Mesodermal cell (in vitro differentiated cells): ENCODE results near the gene OVOL2.

Source experiments
- H3K27ac ChIP-seq: 2 replicates; pipeline ENCODE4 v1.7.0; 2013; ENCODE audit warnings: mild to moderate bottlenecking, low read depth, low read length, moderate library complexity; ENCODE audit not compliant: severe bottlenecking
- H3K36me3 ChIP-seq: 2 replicates; pipeline ENCODE4 v1.7.1; 2013; ENCODE audit warnings: mild to moderate bottlenecking, low read length, moderate library complexity; ENCODE audit not compliant: control insufficient read depth, insufficient read depth
- H3K4me1 ChIP-seq: one replicate; pipeline ENCODE4 v1.7.1; 2013; ENCODE audit warnings: mild to moderate bottlenecking, low read length; ENCODE audit not compliant: insufficient read depth, control insufficient read depth, poor library complexity, severe bottlenecking
- H3K4me3 ChIP-seq: 2 replicates; pipeline ENCODE4 v1.7.0; 2013; ENCODE audit warnings: low read length, control low read depth, mild to moderate bottlenecking; ENCODE audit not compliant: insufficient read depth, poor library complexity, severe bottlenecking; ENCODE audit errors: extremely low read depth
- H3K9me3 ChIP-seq: 2 replicates; pipeline ENCODE4 v1.7.1; 2013; ENCODE audit warnings: mild to moderate bottlenecking, low read length, moderate library complexity; ENCODE audit not compliant: control insufficient read depth
- WGBS, 2 experiments: methylation state at CpG; one replicate each; pipeline ENCODE4 v1.1.5; 2013; ENCODE audit warnings: missing lambda C conversion rate in 2 of 2; ENCODE audit not compliant: insufficient coverage in 2 of 2; 5-methylcytosine and 5-hydroxymethylcytosine counted together

OVOL2 gene

DNA sequence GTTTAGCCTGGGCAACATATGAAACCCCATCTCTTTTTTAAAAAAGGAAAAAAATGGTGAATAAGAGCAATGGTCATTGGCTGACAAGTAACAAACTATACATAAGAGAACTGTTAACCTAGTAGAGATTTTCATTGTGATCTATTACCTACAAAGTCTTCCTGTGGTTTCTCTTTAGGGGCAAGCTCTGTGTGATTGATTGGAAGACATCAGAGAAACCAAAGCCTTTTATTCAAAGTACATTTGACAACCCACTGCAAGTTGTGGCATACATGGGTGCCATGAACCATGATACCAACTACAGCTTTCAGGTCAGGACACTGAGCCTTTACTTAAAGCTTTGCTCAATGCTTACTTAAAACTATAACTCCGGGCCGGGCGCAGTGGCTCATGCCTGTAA is 69.7 kb downstream of the OVOL2 start:
- Histone ChIP-seq H3K36me3 (peaks cover 64% of the 10 kb centered on the region), H3K27ac (no peak overlapping the region), H3K9me3 (no peaks in the 10 kb centered on the region), H3K4me1 (no peaks in the 10 kb centered on the region), H3K4me3 (no peak overlapping the region)
- WGBS, 2 experiments: 72 to 96% methylated on average over 3 of the region's 3 CpGs

DNA sequence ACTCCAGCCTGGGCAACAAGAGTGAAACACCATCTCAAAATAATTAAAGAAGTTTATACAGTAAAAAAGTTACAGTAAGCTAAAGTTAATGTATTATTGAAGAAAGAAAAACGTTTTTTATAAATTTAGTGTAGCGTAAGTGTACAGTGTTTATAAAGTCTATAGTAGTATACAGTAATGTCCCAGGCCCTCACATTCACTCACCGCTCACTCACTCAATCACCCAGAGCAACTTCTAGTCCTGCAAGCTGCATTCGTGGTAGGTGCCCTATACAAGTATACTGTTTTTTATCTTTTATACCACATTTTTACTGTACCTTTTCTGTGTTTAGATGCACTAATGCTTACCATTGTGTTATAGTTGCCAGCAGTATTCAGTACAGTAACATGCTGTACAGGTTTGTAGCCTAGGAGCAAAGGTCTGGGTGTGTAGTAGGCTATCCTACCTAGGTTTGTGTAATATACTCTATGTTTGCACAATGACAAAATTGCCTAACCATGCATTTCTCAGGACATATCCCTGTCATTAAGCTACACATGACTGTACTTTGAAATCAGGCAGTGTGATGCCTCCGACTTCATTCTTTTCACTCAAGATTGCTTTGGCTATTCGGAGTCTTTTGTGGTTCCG is 72.2 kb downstream of the OVOL2 start:
- Histone ChIP-seq H3K4me1 (no peaks in the 10 kb centered on the region), H3K36me3 (peaks cover 57% of the 10 kb centered on the region), H3K4me3 (no peak overlapping the region), H3K9me3 (no peaks in the 10 kb centered on the region), H3K27ac (no peak overlapping the region)
- 90 to 100% methylated on average over 2 to 3 of the region's 7 CpGs for WGBS, 2 experiments

DNA sequence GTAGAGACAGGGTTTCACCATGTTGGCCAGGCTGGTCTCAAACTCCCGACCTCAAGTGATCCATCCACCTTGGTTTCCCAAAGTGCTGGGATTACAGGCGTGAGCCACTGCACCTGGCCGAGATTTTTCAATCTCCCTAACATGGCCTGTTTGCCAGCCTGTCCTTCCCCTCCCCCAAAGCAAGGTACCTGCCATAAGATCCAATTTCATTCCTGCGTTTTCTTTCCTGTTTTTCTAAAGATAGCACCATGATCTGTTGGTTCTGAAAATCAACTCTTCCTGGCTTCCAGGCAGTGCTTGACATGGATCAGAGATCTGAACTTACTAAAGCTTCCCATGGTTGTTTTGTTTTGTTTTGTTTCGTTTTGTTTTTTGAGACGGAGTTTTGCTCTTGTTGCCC is 81.4 kb downstream of the OVOL2 start:
- H3K27ac ChIP-seq: no peak overlapping the region
- no peak overlapping the region for H3K4me3 ChIP-seq
- no peaks in the 10 kb centered on the region for H3K9me3 ChIP-seq
- peaks cover 62% of the 10 kb centered on the region for H3K36me3 ChIP-seq
- WGBS, 2 experiments: 97 to 100% methylated on average over 6 of the region's 6 CpGs
- no peaks in the 10 kb centered on the region for H3K4me1 ChIP-seq
